Embryonic facial prominence (tissue), 1 donor: ENCODE measurements around the gene INTS6.

Experiments used
- DNase-seq: peaks from one replicate; pipeline ENCODE4 v3.0.0-alpha.2; 2016; ENCODE audit errors: extremely low spot score

Gene INTS6

DNA sequence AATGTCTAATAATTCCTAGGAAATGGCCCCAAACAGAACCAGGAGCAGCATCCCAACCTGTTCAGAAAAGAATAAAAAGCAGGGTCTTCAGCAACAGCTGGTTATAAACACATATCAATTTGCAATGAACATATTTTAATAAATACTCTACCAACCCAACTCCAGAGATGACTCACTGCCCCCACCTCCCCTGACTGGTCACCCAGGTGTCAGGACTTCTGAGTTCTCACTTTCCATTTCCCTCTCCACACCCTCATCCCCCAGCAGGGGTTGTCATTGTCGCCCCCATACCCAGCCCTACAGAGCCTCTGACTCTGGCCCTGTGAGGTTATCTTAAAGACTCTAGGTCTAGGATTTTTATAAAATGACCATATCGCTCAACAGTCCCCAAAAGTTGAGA is 106.4 kb downstream of the INTS6 start:
- no peak for DNase-seq

DNA sequence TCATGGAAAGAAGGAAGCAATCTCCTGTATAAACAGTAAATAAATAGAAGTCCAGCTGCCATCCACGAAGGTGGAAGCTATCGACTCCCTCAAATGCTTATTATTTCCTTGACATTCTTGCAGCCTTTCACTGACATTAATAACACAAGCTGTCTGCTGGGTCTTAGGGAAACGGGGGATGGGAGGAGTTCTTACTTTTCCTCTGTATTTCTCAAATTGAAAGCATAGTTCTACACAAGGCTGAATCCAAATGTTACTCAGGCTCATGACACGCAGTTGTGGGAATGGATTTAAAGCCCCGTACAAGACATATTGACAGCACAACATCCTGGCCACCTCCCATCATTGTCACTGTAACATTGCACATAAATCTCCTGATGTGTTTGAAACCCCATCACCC is 109.4 kb downstream of the INTS6 start:
- no peak for DNase-seq

DNA sequence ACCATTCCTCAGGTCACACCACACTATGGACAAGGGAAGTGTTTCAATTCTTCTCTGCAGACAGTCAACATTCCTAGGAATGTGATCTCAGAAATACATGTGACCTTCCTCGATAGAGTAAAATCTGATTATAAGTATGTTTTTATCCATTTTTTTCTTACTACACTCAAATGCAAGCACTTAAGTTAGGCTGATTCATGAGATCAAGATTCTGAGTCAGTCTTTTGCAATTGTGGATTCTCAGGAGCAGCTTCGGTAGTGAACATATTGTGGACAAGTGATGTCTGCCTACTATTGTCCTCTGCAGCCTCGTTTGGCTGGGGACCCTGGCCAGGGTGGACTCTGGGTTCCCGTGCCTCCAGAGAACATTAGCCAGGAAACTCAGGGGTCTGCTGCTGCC is 110.1 kb downstream of the INTS6 start:
- no peak for DNase-seq

DNA sequence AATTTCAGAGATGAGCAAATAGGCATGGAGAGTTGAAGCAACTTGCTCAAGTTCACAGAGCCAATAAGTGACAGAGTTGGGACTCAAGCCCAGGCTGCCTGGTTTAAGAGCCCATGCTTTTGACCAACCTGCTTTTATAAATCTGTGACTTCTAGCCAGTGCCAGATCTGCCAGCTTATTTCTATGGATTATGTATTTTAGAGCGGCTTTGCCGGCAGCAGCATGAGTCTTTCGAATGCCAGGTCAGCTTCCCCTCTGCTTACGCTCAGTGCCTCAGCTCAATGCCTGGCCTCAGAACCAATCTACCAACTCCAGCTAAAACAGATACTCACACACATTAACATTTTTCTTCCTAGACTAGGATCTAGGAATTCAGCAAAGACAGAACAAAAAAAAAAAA is 111.0 kb downstream of the INTS6 start:
- DNase-seq, result no peak

DNA sequence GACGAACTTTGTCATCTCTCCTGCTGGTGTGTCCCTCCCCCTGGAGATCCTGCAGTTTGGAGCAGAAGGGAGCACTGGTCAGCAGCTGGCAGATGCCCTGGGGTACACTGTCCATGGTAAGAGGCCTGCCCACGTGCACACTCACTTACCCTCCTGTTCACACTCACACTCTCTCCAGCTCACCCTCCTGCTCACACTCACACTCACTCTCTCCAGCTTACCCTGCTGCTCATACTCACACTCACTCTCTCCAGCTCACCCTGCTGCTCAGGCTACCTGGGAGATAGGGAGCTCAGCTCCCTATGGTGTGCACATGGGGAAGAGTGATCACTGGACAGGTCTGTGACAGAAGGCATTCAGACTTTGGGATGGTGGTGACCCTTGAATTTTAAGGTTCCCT is 111.6 kb downstream of the INTS6 start:
- DNase-seq, result no peak

DNA sequence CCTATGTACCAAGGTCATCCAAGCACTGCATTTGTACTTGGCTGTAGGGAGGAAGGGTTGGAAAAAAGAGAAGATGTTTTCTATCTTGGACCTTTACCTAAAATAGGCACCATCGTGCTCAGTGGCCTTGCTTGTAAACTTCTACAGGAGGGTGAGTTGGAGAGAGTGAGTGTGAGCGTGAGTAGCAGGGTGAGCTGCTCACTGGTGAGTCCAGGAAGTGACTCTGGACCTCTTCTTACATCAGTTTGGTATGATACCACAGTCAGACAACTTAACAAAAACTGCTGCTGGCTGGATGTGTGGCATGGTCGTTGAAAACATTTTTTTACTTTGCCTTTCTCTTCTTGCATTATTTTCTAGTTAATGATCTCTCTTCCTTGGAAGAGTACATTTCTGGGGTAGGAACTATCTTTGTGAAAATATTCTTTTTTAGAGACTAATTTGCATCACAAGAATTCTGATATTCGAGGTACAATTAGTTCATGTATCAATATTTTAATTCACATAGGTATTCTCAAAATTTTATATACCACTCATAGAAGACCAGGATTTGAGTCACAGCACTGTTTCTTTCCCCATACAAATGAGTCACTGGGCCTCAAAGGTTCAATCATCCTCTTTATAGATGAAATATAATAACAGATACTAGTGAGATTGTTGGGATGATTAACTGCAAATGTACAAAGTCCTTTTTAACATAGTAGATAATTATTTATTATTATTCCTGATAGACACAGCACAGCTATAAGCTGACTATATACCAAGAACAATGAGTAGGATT is 112.7 kb downstream of the INTS6 start:
- no peak for DNase-seq

DNA sequence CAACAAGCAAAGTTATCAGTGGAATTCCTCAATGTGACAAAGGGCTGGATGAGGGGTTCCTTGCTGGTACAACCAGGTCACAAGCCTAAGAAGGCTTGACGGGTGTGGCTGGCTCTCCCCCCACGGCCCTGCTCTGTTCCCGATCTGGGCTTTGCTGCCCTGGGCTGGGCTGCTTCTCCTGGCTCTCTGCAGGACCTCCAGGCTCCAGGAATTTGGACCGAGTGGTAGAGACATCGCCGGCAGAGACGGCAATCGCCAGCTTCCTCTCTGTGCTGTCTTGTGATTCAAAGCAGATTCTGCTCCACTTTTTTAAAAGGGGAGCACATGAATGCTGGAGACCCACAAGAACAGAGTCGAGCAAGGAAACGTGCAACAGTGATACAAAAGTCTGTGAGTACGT is 113.5 kb downstream of the INTS6 start, which contains the start of gene SERPINE3:
Gene SERPINE3 (plus strand): TSS at position 338 of the 400 bp plus-strand sequence. CDS start 1,401 bp downstream, outside the sequence.
- no peak for DNase-seq

DNA sequence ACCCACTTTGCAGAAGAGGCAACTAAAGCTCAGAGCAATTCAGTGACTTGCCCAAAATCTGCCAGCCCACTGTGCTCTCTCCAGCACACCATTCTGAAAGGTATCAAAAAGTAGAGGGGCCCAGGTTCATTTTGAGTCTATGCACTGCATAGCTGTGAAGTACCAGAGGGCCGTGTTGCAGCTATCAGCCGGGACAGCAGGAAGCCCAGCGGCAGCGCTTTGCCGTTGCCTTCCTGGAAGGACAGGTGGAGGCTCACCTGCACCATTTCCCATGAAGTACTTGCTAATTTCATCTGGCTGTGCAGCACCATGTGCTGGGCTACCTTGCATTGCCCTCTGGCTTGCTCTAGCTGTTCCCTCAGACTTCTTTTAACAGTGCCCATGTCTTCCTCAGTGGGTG is 116.1 kb downstream of the INTS6 start:
- DNase-seq, result no peak

DNA sequence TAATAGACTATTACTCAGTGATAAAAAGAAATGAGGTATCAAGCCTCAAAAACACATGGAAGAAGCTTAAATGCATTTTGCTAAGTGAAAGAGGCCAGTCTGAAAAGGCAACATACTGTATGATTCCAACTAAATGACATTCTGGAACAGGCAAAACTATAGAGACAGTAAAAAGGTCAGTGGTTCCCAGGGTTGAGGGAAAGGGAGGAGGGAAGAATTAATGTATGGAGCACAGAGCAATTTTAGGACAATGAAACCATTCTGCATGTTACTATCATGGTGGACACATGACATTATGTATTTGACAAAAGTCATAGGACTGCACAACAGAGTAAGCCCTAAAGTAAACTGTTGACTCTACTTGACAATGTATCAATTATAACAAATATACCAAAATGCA is 119.0 kb downstream of the INTS6 start:
- DNase-seq, result no peak

DNA sequence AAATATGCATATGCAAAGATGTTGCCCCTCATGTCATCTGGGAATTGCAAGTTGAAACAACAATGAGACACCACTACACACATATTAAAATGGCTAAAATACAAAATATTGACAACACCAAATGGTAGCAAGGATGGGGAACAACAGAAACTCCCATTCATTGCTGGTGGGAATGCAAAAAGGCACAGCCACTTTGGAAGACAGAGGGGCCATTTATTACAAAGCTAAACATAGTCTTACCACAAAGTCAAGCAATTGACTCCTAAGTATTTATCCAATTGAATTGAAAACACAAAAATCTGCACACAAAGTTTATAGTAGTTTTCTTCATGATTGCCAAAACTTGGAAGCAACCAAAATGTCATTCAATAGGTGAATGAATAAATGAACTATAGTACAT is 119.4 kb downstream of the INTS6 start:
- no peak for DNase-seq

DNA sequence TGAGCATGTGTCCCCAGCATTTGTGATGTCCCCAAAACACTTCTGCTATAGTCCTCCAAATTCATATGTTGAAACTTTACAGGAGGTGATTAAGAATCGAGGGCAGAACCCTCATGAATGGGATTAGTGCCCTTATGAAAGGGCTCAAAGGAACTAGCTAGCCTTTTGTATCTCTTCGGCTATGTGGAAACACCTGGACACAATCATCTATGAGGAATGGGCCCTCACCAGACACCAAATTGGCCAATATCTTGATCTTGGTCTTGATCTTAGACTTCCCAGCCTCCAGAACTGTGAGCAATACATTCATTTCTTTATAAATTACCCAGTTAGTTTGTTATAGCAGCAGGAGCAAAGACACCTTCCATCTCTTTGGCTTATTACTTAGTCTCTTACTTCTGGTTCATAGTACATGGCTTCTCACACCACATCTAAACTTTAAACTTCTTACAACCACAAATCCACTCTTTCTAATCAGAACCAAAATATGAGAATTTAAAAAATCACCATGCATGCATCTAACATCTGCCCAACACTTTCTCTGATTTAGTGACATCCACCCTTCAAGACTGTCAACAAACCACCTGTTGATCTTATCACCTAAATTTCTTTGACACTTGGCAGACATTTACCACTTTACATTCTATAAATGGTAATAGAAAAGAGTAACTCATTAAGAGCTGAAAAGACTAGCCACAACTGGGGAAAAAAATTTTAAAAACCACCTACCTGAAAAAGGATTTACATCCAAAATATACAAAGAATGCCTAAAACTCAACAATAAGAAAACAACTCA is 120.1 kb downstream of the INTS6 start:
- DNase-seq, result no peak

DNA sequence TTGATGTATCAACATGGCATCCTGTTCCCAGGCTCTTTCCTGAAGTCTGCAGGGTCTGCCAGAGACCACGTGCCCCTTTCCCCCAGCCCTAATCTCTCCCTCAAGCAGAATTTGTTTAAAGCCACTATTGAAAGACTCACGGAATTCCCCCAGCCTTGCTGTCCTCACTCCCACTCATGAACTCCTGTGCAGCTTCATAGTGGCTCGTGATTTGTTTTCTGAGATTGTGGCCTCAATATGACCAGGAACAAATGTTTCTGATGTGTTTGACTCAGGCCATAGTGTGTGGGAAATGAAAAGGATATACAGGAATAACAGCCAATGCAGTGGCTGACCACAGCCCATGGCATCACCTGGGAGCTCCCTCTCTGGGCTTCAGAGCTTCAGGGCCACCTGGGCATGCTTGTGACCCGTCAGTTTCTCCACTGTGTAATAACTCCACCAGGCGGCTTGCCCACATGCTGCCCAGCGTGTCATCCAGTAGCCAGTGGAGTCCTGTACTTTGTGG is 121.4 kb downstream of the INTS6 start:
- DNase-seq, result no peak

DNA sequence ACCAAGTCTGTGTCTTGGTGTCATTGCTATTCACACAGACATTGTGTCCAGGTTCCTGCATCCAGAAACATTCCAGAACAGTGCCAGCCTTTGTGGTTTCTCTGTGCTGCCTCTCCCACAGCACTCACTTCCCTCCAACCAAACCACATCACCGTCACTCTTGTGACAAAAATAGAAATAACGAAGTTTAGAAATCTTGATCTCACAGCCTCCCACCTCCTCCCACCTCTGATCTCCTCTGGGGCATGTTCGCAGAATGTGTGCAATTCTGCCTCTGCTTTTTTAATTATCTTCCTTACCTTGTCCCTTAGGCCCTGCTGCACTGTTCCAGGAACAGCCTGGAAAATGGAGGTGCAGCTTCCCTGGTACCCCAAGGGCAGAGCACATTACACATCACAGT is 122.0 kb downstream of the INTS6 start:
- DNase-seq, result no peak

DNA sequence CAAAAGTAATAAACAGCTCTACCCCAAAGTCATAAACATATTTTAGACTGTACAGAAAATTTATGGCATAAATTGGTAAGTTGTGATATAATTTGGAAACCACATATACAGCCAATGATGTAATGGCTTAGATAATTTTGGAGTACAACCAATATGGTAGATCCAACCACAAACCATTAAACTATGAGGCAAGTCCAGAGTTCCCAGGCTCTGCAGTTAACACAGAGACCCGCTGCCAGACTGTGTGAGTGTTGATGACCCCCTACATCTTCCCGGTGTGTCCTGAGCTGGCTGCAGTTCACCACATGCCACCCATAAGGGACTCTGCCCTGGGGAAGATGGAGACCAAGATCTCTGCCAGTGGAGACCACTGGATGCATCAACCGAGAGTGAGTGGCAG is 123.2 kb downstream of the INTS6 start:
- DNase-seq, result no peak

DNA sequence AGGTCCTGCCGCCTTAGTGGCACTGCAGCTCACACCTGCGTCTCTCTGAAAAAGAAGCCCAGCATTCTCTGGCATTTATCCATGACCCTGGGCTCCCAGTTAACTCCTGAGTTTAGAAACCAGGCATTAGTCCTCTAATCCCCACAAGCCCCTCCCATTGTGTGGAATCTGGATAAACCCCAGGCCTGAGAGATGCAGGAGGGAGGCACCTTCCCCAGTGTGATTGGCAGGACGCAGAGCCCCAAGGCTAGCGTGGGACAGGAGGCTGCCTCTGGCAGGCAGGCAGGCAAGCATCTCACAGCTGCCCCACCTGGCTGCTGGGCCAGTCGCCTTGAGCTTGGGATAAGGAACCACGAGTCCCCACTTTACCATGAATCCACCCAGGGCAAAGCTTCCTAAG is 124.3 kb downstream of the INTS6 start:
- no peak for DNase-seq

DNA sequence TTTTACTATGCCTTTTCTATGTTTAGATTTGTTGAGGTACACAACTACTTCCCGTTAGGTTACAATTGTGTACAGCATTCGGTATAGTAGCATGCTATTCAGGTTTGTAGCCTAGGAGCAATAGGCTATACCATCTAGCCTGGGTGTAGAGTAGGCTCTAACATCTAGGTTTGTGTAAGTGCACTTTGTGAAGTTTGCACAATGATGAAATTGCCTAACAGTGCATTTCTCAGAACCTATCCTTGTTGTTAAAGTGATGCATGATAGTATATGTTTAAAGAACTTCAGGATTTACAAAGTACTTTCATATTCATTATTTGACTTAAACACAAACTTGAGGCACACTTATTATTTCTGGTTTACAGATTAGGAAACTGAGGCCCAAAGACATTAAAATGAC is 124.9 kb downstream of the INTS6 start:
- no peak for DNase-seq

DNA sequence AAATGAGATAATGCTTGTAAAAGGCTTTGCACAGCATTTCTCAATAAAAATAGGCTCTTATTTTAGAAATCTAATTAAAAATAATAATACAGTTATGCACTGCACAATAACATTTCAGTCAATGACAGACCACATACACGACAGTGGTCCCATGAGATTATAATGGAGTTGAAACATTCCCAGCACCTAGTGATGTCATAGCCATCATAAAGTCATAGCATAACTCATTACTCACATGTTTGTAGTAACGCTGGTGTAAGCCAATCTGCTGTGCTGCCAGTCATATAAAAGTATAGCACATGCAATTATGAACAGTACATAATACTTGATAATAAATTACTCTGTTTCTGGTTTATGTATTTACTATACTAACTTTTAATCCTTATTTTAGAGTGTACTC is 126.1 kb downstream of the INTS6 start:
- DNase-seq, result no peak

DNA sequence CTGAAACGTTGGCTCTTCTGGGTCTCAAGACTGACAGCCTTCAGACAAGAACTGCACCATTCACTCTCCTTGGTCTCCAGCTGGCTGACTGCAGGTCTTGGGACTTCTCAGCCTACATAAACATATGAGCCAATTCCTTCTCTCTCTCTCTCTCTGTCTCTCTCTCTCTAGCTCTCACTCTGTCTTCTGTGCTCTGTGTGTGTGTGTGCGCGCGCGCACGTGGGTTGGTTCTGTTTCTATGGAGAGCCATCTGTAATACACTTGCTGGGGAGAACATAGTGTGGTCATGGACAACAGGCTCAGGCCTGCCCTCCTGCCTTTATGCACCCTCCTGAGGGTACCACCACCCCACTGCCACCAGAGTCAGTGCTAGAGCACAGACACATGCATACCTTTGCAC is 127.0 kb downstream of the INTS6 start:
- no peak for DNase-seq

DNA sequence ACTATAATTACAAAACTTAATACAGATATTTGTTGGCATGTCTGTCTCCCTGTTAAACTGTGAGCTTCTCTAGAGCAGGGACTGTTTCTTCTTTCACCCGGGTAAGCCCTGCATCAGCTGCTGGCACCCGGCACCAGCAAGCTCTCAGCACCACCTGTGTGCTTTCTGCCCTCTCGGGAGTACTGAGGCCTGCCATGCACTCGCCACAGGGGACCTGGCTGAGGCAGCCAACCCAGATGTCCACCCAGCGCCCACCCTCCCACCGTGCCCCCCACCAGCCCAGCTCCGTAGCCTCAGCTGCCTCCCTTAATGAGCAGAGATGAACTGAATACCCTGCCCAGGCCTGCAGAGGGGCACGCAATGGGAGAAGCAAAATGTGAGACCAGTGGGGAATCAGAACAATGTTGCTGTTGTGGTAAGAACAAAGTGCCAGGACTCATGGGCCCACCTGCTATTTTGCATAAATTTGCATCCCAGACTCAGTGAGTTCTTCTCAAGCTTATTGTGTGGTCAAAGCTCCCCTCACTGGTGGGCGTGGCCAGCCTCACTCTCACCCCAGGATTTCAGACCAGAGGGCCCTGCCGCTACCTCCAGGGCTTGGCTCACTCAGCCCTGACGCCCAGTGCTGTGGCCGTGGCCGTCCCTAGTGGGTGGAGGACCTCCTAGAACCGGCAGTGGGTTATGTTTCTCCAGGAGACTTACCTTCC is 128.0 kb downstream of the INTS6 start:
- DNase-seq, result no peak

DNA sequence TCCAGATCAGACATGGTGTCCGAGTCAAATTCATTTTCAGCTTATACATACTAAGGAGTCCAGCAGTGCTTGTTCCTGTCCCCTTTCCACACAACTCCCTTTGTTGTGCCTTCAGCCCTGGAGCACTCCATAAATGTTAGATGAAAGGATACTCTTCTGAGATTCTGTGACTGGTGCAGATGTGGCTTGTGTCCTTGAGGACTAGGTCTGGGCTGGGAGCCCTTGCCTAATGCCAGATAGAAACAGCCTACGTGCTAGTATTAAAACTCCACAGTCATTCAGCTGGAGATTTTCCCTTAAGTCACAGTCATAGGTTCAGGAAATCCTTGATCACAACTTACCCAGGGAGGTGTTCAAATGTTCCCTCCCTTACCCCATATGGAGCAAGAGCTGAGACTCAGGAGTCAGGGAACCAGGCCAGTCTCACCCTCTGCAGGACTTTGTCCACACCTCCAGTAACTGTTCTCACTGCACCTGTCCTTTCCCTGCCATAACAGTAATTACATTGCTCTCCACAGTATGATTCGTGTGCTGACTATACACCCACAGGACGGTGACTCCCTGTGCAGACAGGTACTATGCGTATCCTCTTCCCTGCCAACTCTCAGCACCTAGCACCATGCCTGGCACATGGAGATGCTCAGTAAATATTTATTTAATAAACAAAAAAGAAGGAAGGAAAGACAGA is 128.9 kb downstream of the INTS6 start:
- DNase-seq, result no peak

DNA sequence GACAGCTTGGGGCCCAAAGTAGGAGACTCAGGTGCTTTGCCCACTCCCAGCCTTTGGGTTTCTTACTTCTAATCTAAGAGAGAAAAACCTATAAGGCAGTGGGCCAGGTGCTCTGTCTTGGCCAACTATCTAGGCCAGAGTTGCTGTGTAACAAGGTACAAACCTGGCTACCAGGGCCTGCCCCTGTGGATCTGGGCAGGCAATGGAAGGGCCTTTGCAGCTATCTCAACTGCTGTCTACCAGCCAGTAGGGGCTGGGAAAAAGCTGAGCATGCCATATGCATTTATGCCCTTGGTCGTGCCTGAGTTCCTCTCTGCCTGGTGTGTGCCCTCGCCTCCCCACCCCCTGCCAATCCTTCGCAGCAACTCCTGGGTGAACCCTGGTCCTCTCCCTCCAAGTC is 130.0 kb downstream of the INTS6 start:
- no peak for DNase-seq

DNA sequence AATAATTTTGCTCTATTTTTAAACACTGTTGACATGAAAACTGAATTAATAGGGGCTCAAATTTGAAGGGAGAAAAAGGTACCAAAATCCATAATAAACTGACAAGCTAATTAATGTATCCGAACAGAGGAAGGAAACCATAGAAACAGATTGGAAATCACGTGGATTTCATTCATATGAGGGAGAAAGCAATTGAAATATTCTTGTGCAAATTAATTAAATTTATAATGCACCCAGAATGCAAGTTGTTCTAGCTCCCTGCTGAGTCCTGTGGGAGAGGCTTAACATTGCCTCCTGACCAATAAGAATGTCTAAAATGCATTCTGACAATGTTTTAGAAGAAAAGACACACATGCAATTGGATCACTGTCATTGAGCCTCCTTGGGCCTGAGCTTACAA is 131.0 kb downstream of the INTS6 start:
- no peak for DNase-seq
